ENCODE results near the gene CDH3. TPM values are rescaled to one million over a fixed set of nuclear protein-coding genes. Genes with fewer than 3 reads are reported as not detected.

The CDH3 gene
- total and polyA plus RNA-seq, 10 of the 15 experiments (the other 5 are each of a cell fraction or from before 2014, with no cell fraction given): 0.05 to 0.44 (median 0.12) TPM; not detected in 5

GRCh38 chr16:68612996-68613395, 32.1 kb upstream of the CDH3 start (continued):
- no peak for TF ChIP-seq ZBTB4 (CRISPR knock-in tag; IDR thresholded peaks at IDR 0.05)
- TF ChIP-seq DPF2 (IDR thresholded peaks at IDR 0.05): no peak
- TF ChIP-seq CEBPB (IDR thresholded peaks at IDR 0.05; ENCODE audit: borderline replicate concordance in 1 of 2, low read depth in 2 of 2, low read length in 2 of 2): no peak
- TF ChIP-seq SMAD1 (IDR thresholded peaks at IDR 0.05; ENCODE audit: low read depth, partially characterized antibody): no peak
- no peak for TF ChIP-seq IKZF1 (conservative IDR thresholded peaks at IDR 0.05)
- TF ChIP-seq CHD2 (IDR thresholded peaks at IDR 0.05; ENCODE audit: borderline replicate concordance, low read depth, low read length): no peak

- no peak overlapping the region for H2AFZ ChIP-seq (ENCODE audit: control insufficient read depth, low read depth, low read length)
- SMC1A ChIA-PET (ENCODE audit: uncharacterized antibody, unreplicated experiment): interaction anchor here (0.8 kb wide), 1 partner anchor 26 kb away, joined by 3 read pairs; no protein-coding TSS in a partner anchor
- H3K4me2 ChIP-seq (ENCODE audit: control insufficient read depth, insufficient read depth): no peak overlapping the region
- 45% methylated on average over 7 of the region's 7 CpGs for WGBS (ENCODE audit: insufficient coverage, insufficient replicate concordance, low lambda C conversion rate, missing lambda C conversion rate)
- H3K4me3 ChIP-seq: no peak overlapping the region
- H3K9me3 ChIP-seq (replicated peaks; ENCODE audit: control insufficient read depth, insufficient read depth, low read length): no peaks in the 10 kb centered on the region; the same call in 2 of the 3 replicates
- H3K4me1 ChIP-seq (ENCODE audit: control insufficient read depth, insufficient read depth, low read length): no peaks in the 10 kb centered on the region
- ATAC-seq: no peak
- H3K36me3 ChIP-seq (ENCODE audit: control insufficient read depth in 2 of 2, insufficient read depth in 2 of 2, low read length in 1 of 2): no peaks in the 10 kb centered on the region
- in situ Hi-C loops (cut with MboI): no loop called here
- TF ChIP-seq EED (IDR thresholded peaks at IDR 0.05; ENCODE audit: low read depth) (no peak), NR2F1 (conservative IDR thresholded peaks at IDR 0.05) (no peak), E4F1 (IDR thresholded peaks at IDR 0.05; ENCODE audit: borderline replicate concordance, partially characterized antibody) (no peak), SUPT20H (IDR thresholded peaks at IDR 0.05; ENCODE audit: borderline replicate concordance, control insufficient read depth, low read depth, low read length) (no peak)
- BruUV-seq (replicated peaks): no TSS peak
- CTCF ChIA-PET: no interaction called here
- no peak overlapping the region for H3K27ac ChIP-seq (ENCODE audit: control insufficient read depth, insufficient read depth)
- POLR2A ChIA-PET: no interaction called here
- H3K9ac ChIP-seq (ENCODE audit: control insufficient read depth, insufficient read depth, low read length): no peak overlapping the region
- intact Hi-C loops (cut with micrococcal nuclease; ENCODE audit: unreplicated experiment): no loop called here
- no peaks in the 10 kb centered on the region for H4K20me1 ChIP-seq (ENCODE audit: control insufficient read depth, insufficient read depth)
- H3K79me2 ChIP-seq (ENCODE audit: control insufficient read depth, insufficient read depth, low read length): no peaks in the 10 kb centered on the region
- no peak for FAIRE-seq
- no peaks in the 10 kb centered on the region; a peak in 1 of 4 replicates for H3K27me3 ChIP-seq (replicated peaks in 1 of 2; ENCODE audit: control insufficient read depth in 2 of 2, insufficient read depth in 2 of 2, low read length in 1 of 2)
- DNase-seq (ENCODE audit: low read depth, low spot score): no peak
- RAD21 ChIA-PET (ENCODE audit: unreplicated experiment): no interaction called here
These were observed 27.4 kb upstream of the CDH3 start for GRCh38 chr16:68617734-68618133.
